MM.1S (cell line): ENCODE data around the gene TTLL3.

Experiments
- DNase-seq: peaks from one replicate; pipeline ENCODE4 v3.0.0-alpha.2; 2015
- H2AFZ ChIP-seq: fragments of 300-600 bp; sonication (generic); 2 replicates; pipeline ENCODE4 v1.6.0; 2016; ENCODE audit warnings: antibody characterized with exemption, low read length
- H3F3A ChIP-seq: fragments of 300-600 bp; sonication (generic); 2 replicates; pipeline ENCODE4 v1.6.1; 2016; ENCODE audit warnings: mild to moderate bottlenecking, antibody characterized with exemption, low read length, moderate library complexity, mixed read lengths; ENCODE audit not compliant: insufficient read depth
- H3K27ac ChIP-seq: fragments of 300-600 bp; sonication (generic); 2 replicates; pipeline ENCODE4 v1.5.1; 2016; ENCODE audit warnings: mild to moderate bottlenecking, low read length
- H3K27me3 ChIP-seq: fragments of 300-600 bp; sonication (generic); replicated peaks from 2 replicates; pipeline ENCODE4 v1.6.0; 2016; ENCODE audit warnings: low read length; ENCODE audit not compliant: insufficient read depth
- H3K36me3 ChIP-seq: fragments of 300-600 bp; sonication (generic); replicated peaks from 2 replicates; pipeline ENCODE4 v1.6.1; 2016; ENCODE audit warnings: mild to moderate bottlenecking, low read length, mixed read lengths; ENCODE audit not compliant: insufficient read depth
- H3K4me1 ChIP-seq: fragments of 300-600 bp; sonication (generic); 2 replicates; pipeline ENCODE4 v1.6.1; 2016; ENCODE audit warnings: low read length, mixed read lengths
- H3K4me2 ChIP-seq: fragments of 300-600 bp; sonication (generic); 2 replicates; pipeline ENCODE4 v1.6.0; 2016; ENCODE audit warnings: low read depth, low read length
- H3K4me3 ChIP-seq: fragments of 300-600 bp; sonication (generic); 2 replicates; pipeline ENCODE4 v1.5.1; 2016; ENCODE audit warnings: low read length, mixed read lengths
- H3K79me2 ChIP-seq: fragments of 300-600 bp; sonication (generic); 2 replicates; pipeline ENCODE4 v1.6.1; 2016; ENCODE audit warnings: mixed run types, low read length, mixed read lengths
- H3K9ac ChIP-seq: fragments of 300-600 bp; sonication (generic); 2 replicates; pipeline ENCODE4 v1.6.1; 2016; ENCODE audit warnings: low read length, mixed read lengths
- H3K9me2 ChIP-seq: fragments of 300-600 bp; sonication (generic); replicated peaks from 2 replicates; pipeline ENCODE4 v1.6.1; 2016; ENCODE audit warnings: mild to moderate bottlenecking, low read length, mixed read lengths; ENCODE audit not compliant: insufficient read depth
- H3K9me3 ChIP-seq: fragments of 300-600 bp; sonication (generic); replicated peaks from 2 replicates; pipeline ENCODE4 v1.6.1; 2016; ENCODE audit warnings: mild to moderate bottlenecking, low read length, mixed read lengths; ENCODE audit not compliant: insufficient read depth
- H4K20me1 ChIP-seq: fragments of 300-600 bp; sonication (generic); 2 replicates; pipeline ENCODE4 v1.6.1; 2016; ENCODE audit warnings: mild to moderate bottlenecking, low read length, moderate library complexity, mixed read lengths; ENCODE audit not compliant: insufficient read depth
- EZH2 ChIP-seq: fragments of 300-600 bp; sonication (generic); optimal IDR thresholded peaks from 2 replicates; pipeline ENCODE3; 2017; ENCODE audit warnings: low read depth, mild to moderate bottlenecking, antibody characterized with exemption, low read length, mixed read lengths
- EZH2phosphoT487 ChIP-seq: fragments of 300-600 bp; sonication (generic); IDR thresholded peaks from 2 replicates; pipeline ENCODE4 v1.6.1; 2018; ENCODE audit warnings: antibody characterized with exemption, low read length
- TF ChIP-seq, protein P1 (sequence below): fragments of 300-600 bp; sonication (generic); IDR thresholded peaks from 2 replicates; pipeline ENCODE4 v1.5.1; 2016; ENCODE audit warnings: antibody characterized with exemption, low read length, mixed read lengths

Gene TTLL3

DNA sequence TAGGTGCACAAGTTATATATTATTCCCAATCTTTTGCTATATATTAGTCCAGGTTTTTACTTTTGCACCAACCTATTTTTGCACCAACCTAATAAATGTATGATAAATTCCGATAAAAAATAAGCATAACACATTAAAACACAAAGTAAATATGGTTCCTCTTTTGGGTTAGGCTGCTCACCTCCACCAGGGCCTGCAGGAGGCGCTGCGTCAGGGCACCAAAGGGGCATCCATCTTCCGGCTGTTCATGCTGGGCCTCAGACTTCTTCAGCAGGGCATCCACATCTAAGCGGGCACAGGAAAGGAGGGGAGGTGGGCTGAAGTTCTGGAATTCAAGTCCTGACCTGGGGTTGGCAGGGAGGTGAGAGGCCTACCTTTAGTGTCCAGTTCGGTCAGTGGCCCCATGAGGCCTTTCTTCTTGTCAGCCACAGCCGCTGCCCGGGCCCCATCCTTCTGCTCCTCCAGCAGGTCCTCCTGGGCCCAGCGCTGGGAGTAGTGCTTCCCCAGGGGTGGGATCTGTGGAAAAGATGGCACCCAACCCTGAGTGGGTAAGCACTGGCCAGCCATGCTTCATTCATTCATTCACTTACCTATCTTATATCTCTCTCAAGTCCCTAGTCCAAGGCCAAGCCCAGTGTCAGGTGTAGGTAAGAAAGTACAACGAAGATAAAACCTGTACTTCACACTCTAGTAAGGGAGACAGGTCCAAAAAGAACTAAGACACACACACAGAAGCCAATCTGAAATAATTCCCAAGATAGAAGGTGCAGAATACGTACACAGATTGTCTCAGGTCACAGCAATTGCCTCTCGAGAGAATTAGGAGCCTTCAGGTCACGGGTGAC lies 23.0 kb upstream of the TTLL3 start:
- no peaks in the 10 kb centered on the region for H3K9me2 ChIP-seq
- no peaks in the 10 kb centered on the region for H4K20me1 ChIP-seq
- H3K27me3 ChIP-seq, result no peaks in the 10 kb centered on the region
- no peak for DNase-seq
- H3K9me3 ChIP-seq, result no peaks in the 10 kb centered on the region
- H2AFZ ChIP-seq, result no peak overlapping the region
- no peaks in the 10 kb centered on the region for H3K4me1 ChIP-seq
- H3K27ac ChIP-seq, result no peak overlapping the region
- H3K9ac ChIP-seq, result no peak overlapping the region
- no peaks in the 10 kb centered on the region for H3F3A ChIP-seq
- peaks cover 6% of the 10 kb centered on the region; the same call in 1 of the 2 replicates for H3K79me2 ChIP-seq
- H3K36me3 ChIP-seq, result 0 out of 2 replicates have a peak, but pooled peaks cover 2% of the 10 kb centered on the region
- H3K4me3 ChIP-seq, result no peak overlapping the region
- TF ChIP-seq, protein P1, sequence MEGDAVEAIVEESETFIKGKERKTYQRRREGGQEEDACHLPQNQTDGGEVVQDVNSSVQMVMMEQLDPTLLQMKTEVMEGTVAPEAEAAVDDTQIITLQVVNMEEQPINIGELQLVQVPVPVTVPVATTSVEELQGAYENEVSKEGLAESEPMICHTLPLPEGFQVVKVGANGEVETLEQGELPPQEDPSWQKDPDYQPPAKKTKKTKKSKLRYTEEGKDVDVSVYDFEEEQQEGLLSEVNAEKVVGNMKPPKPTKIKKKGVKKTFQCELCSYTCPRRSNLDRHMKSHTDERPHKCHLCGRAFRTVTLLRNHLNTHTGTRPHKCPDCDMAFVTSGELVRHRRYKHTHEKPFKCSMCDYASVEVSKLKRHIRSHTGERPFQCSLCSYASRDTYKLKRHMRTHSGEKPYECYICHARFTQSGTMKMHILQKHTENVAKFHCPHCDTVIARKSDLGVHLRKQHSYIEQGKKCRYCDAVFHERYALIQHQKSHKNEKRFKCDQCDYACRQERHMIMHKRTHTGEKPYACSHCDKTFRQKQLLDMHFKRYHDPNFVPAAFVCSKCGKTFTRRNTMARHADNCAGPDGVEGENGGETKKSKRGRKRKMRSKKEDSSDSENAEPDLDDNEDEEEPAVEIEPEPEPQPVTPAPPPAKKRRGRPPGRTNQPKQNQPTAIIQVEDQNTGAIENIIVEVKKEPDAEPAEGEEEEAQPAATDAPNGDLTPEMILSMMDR, result peak; percentile 58
- no peak for TF ChIP-seq EZH2phosphoT487
- H3K4me2 ChIP-seq, result no peak overlapping the region

DNA sequence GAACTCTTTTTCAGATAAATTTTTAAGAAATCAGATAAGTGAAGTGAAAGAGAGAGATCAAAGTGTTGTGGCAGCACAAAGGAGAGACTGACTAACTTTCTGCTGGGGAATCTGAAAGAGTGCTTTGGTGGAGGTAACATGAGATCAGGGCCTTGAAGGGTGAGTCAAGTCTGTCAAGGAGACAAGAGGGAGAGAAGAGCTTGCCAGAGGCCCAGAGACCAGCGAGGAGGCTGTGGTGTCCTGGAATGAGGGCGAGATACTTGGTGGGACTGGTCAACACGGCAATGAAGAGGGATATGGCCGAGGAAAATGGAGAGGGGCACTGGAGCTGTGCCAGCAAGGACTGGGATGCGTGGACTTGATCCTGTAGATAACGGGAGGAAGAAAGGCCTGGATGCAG lies 22.3 kb upstream of the TTLL3 start:
- Histone ChIP-seq H3K36me3 (0 out of 2 replicates have a peak, but pooled peaks cover 2% of the 10 kb centered on the region), H3K4me3 (no peak overlapping the region), H3K9me3 (no peaks in the 10 kb centered on the region), H2AFZ (no peak overlapping the region), H3K27ac (no peak overlapping the region), H4K20me1 (no peaks in the 10 kb centered on the region), H3K27me3 (no peaks in the 10 kb centered on the region), H3K9ac (no peak overlapping the region), H3K9me2 (no peaks in the 10 kb centered on the region), H3K4me1 (no peaks in the 10 kb centered on the region), H3K4me2 (no peak overlapping the region), H3F3A (no peaks in the 10 kb centered on the region), H3K79me2 (peaks cover 7% of the 10 kb centered on the region; the same call in 1 of the 2 replicates)
- TF ChIP-seq EZH2, result no peak
- TF ChIP-seq, protein P1, result no peak
- no peak for TF ChIP-seq EZH2phosphoT487
- no peak for DNase-seq

DNA sequence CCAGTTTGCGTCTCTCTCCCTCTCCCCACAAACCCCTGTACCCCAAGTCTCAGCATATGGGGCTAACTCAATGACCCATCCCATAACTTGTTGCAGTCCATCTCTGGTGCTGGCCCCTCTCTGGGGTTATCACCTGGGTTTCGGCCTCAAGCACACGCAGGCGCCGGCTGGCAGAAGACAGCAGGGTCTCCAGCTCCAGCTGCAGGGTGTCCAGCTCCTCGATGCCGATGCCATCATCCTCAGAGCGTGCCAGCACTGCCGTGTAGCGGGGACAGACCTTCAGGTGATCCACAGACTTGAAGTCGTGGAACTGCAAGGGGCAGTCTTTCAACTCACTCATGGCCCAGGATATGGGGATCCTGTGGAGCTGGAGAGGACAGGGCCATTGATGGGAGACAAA lies 18.9 kb upstream of the TTLL3 start:
- H3K4me3 ChIP-seq, result no peak overlapping the region
- peaks cover 40% of the 10 kb centered on the region for H3K79me2 ChIP-seq
- H3K4me2 ChIP-seq, result peak overlapping the region; percentile 77; the same call in 1 of the 2 replicates
- H3K27me3 ChIP-seq, result no peaks in the 10 kb centered on the region
- no peaks in the 10 kb centered on the region for H3K9me3 ChIP-seq
- no peak for TF ChIP-seq EZH2
- TF ChIP-seq, protein P1, result no peak
- TF ChIP-seq EZH2phosphoT487, result no peak
- H4K20me1 ChIP-seq, result no peaks in the 10 kb centered on the region
- DNase-seq, result no peak
- no peaks in the 10 kb centered on the region for H3F3A ChIP-seq
- no peaks in the 10 kb centered on the region for H3K36me3 ChIP-seq
- H3K9ac ChIP-seq, result no peak overlapping the region
- H3K4me1 ChIP-seq, result no peaks in the 10 kb centered on the region
- H3K27ac ChIP-seq, result no peak overlapping the region
- H3K9me2 ChIP-seq, result no peaks in the 10 kb centered on the region
- H2AFZ ChIP-seq, result no peak overlapping the region
